HCT116 (cell line): Measurements from ENCODE around the gene INPP5D. TPM values are rescaled to one million over a fixed set of nuclear protein-coding genes. Genes with fewer than 3 reads are reported as not detected.

ENCODE experiments used
- ATAC-seq: fragments of 200-7000 bp; cut with Tn5 transposase; 2 replicates; pipeline ENCODE4 v1.9.1; 2020; ENCODE audit warnings: mild to moderate bottlenecking, moderate library complexity
- BruUV-seq: library from RNA; stranded (reverse); fragments of 400-500 nt; replicated peaks from 2 replicates; lab custom pipeline; 2021; lab: Mats Ljungman, UMichigan
- CTCF ChIA-PET: fragments of 300-600 bp; sonication (Branson Sonifier 250); formaldehyde crosslinking; loops from one replicate; lab custom pipeline; 2021; ENCODE audit warnings: antibody characterized with exemption; lab: Charles Lee
- POLR2A ChIA-PET: fragments of 300-600, 350-600 bp; sonication (Branson Sonifier 250); formaldehyde crosslinking; loops from one replicate; lab custom pipeline; 2021; ENCODE audit warnings: antibody characterized with exemption; lab: Charles Lee
- RAD21 ChIA-PET, 2 experiments: fragments of 300-600 bp; sonication (Branson Sonifier 250); formaldehyde crosslinking; loops; one replicate each; lab custom pipeline; 2023; ENCODE audit warnings: low total read pairs in 2 of 2; ENCODE audit not compliant: uncharacterized antibody in 2 of 2, unreplicated experiment in 2 of 2, low non-redundant PET in 1 of 2; lab: Charles Lee
- DNase-seq: peaks from one replicate; pipeline ENCODE4 v3.0.0-alpha.2; 2010; ENCODE audit warnings: low read depth, low spot score
- H2AFZ ChIP-seq: fragments of 200-600 bp; shearing (Covaris generic), sonication (generic); 2 replicates; pipeline ENCODE4 v1.6.1; 2017; ENCODE audit warnings: low read depth, mixed run types, mixed read lengths, antibody characterized with exemption, low read length; ENCODE audit not compliant: poor library complexity, severe bottlenecking
- H3K27ac ChIP-seq: 2 replicates; pipeline ENCODE4 v1.5.1; 2012; ENCODE audit warnings: low read depth, low read length
- H3K27me3 ChIP-seq: fragments of 200-600 bp; sonication (generic); 2 replicates; pipeline ENCODE4 v1.6.1; 2016; ENCODE audit warnings: mixed run types, low read length, mixed read lengths; ENCODE audit not compliant: insufficient read depth
- H3K36me3 ChIP-seq, 2 experiments: fragments of 200-500 bp in 1 of 2; fragments of 200-600 bp in 1 of 2; sonication (Bioruptor generic) in 1 of 2; sonication (generic) in 1 of 2; 2 replicates each; pipeline versions ENCODE4 v1.5.1 to v1.6.1; 2014 to 2016; ENCODE audit warnings: low read length in 2 of 2, inconsistent platforms in 1 of 2, mixed read lengths in 1 of 2, mixed run types in 1 of 2; ENCODE audit not compliant: insufficient read depth in 2 of 2, control insufficient read depth in 1 of 2
- H3K4me1 ChIP-seq, 2 experiments: fragments of 200-600 bp in 1 of 2; sonication (generic) in 1 of 2; 2 replicates each; pipeline versions ENCODE4 v1.5.1 to v1.6.1; 2012 to 2017; ENCODE audit warnings: low read length in 2 of 2, inconsistent platforms in 1 of 2, mild to moderate bottlenecking in 1 of 2, mixed read lengths in 1 of 2, mixed run types in 1 of 2, moderate library complexity in 1 of 2; ENCODE audit not compliant: insufficient read depth in 2 of 2, control insufficient read depth in 1 of 2
- H3K4me2 ChIP-seq: fragments of 200-600 bp; sonication (generic); 2 replicates; pipeline ENCODE4 v1.6.1; 2017; ENCODE audit warnings: mixed run types, low read length, mixed read lengths
- H3K4me3 ChIP-seq, 2 experiments: fragments of 200-600 bp in 1 of 2; sonication (generic) in 1 of 2; replicated peaks in 1 of 2; 2 replicates each; pipeline ENCODE4 v1.5.1; 2011 to 2016; ENCODE audit warnings: low read length in 2 of 2, control low read depth in 1 of 2, low read depth in 1 of 2, mild to moderate bottlenecking in 1 of 2, mixed read lengths in 1 of 2, mixed run types in 1 of 2
- H3K79me2 ChIP-seq: fragments of 200-600 bp; sonication (generic); 2 replicates; pipeline ENCODE4 v1.6.1; 2017; ENCODE audit warnings: mild to moderate bottlenecking, mixed run types, low read length, moderate library complexity, mixed read lengths; ENCODE audit not compliant: insufficient read depth
- H3K9ac ChIP-seq: fragments of 200-600 bp; sonication (generic); 2 replicates; pipeline ENCODE4 v1.6.1; 2016; ENCODE audit warnings: low read length, mixed read lengths
- H3K9me2 ChIP-seq: fragments of 200-600 bp; sonication (generic), shearing (Covaris generic); 2 replicates; pipeline ENCODE4 v1.6.1; 2017; ENCODE audit warnings: mixed run types, mild to moderate bottlenecking, moderate library complexity; ENCODE audit not compliant: insufficient read depth
- H3K9me3 ChIP-seq, 2 experiments: fragments of 200-500 bp in 1 of 2; fragments of 200-600 bp in 1 of 2; sonication (Bioruptor generic) in 1 of 2; sonication (generic) in 1 of 2; 2 replicates each; pipeline ENCODE4 v1.6.1; 2014 to 2017; ENCODE audit warnings: low read length in 2 of 2, mixed read lengths in 2 of 2, inconsistent platforms in 1 of 2, low read depth in 1 of 2, mild to moderate bottlenecking in 1 of 2, mixed run types in 1 of 2, moderate library complexity in 1 of 2; ENCODE audit not compliant: control insufficient read depth in 1 of 2, insufficient read depth in 1 of 2
- H4K20me1 ChIP-seq: fragments of 200-600 bp; sonication (generic), shearing (Covaris generic); 2 replicates; pipeline ENCODE4 v1.6.1; 2017; ENCODE audit warnings: mixed run types, mild to moderate bottlenecking, moderate library complexity; ENCODE audit not compliant: insufficient read depth
- CBX3 ChIP-seq: IDR thresholded peaks from 2 replicates; pipeline ENCODE4 v1.6.1; 2012; ENCODE audit warnings: low read depth
- CEBPB ChIP-seq: IDR thresholded peaks from 2 replicates; pipeline ENCODE4 v1.6.1; 2012; ENCODE audit warnings: low read depth
- EGR1 ChIP-seq: IDR thresholded peaks from 2 replicates; pipeline ENCODE4 v1.6.1; 2012; ENCODE audit warnings: low read depth
- ELF1 ChIP-seq: IDR thresholded peaks from 2 replicates; pipeline ENCODE4 v1.6.1; 2012; ENCODE audit warnings: low read depth, borderline replicate concordance
- EZH2 ChIP-seq: fragments of 200-600 bp; sonication (generic); IDR thresholded peaks from 2 replicates; pipeline ENCODE4 v1.6.1; 2017; ENCODE audit warnings: antibody characterized with exemption, mixed run types
- EZH2phosphoT487 ChIP-seq: fragments of 200-600 bp; IDR thresholded peaks from 2 replicates; pipeline ENCODE4 v1.6.1; 2018; ENCODE audit warnings: antibody characterized with exemption, borderline replicate concordance
- REST ChIP-seq: IDR thresholded peaks from 2 replicates; pipeline ENCODE4 v1.6.1; 2012; ENCODE audit warnings: low read depth
- SIN3A ChIP-seq: IDR thresholded peaks from 2 replicates; pipeline ENCODE4 v1.6.1; 2012; ENCODE audit warnings: low read depth
- SP1 ChIP-seq: IDR thresholded peaks from 2 replicates; pipeline ENCODE4 v1.6.1; 2012; ENCODE audit warnings: low read depth
- SRF ChIP-seq: IDR thresholded peaks from 2 replicates; pipeline ENCODE4 v1.6.1; 2012; ENCODE audit warnings: low read depth
- ZBTB33 ChIP-seq: IDR thresholded peaks from 2 replicates; pipeline ENCODE4 v1.6.1; 2011; ENCODE audit warnings: mild to moderate bottlenecking, low read length, moderate library complexity; ENCODE audit not compliant: insufficient replicate concordance; ENCODE audit errors: extremely low read depth
- ZFX ChIP-seq: fragments of 450-650 bp; IDR thresholded peaks from 2 replicates; pipeline ENCODE4 v1.6.1; 2017
- ZNF274 ChIP-seq: fragments of 200-500 bp; sonication (Bioruptor generic); IDR thresholded peaks from 2 replicates; pipeline ENCODE4 v1.6.1; 2014; ENCODE audit warnings: mild to moderate bottlenecking, low read depth, low read length, inconsistent platforms
- intact Hi-C: fragments of 100-400 bp; cut with micrococcal nuclease; formaldehyde crosslinking; loops from 2 replicates; pipeline ENCODE4 v1.10.0; 2022
- total RNA-seq: library from RNA; stranded (reverse); gene quantifications from one replicate; pipeline ENCODE4 v1.2.1, GENCODE V29; 2021; ENCODE audit not compliant: unreplicated experiment
- TF ChIP-seq, protein P1 (sequence below): IDR thresholded peaks from 2 replicates; pipeline ENCODE4 v1.6.1; 2012

Gene INPP5D
- total RNA-seq, 1 experiment from 2014 or later, result 1.8 TPM

GRCh38 chr2:233039212-233039845, 20.8 kb upstream of the INPP5D start:
- Histone ChIP-seq H4K20me1 (no peaks in the 10 kb centered on the region), H3K27me3 (no peaks in the 10 kb centered on the region), H3K4me1 (no peaks in the 10 kb centered on the region), H3K4me2 (no peak overlapping the region), H3K4me3 (no peak overlapping the region), H3K36me3 (no peaks in the 10 kb centered on the region), H3K79me2 (no peaks in the 10 kb centered on the region), H3K9me3 (peaks cover 0 to 4% of the 10 kb centered on the region in 2 experiments; a peak in 1 of 4 replicates), H3K9me2 (no peaks in the 10 kb centered on the region), H3K27ac (no peak overlapping the region), H3K9ac (no peak overlapping the region), H2AFZ (no peak overlapping the region)
- TF ChIP-seq ELF1 (no peak), SRF (no peak), ZFX (no peak), ZNF274 (no peak), EZH2phosphoT487 (no peak), SIN3A (no peak), CEBPB (no peak), REST (no peak), CBX3 (no peak), EZH2 (no peak), SP1 (no peak), EGR1 (no peak), ZBTB33 (no peak)
- TF ChIP-seq, protein P1, sequence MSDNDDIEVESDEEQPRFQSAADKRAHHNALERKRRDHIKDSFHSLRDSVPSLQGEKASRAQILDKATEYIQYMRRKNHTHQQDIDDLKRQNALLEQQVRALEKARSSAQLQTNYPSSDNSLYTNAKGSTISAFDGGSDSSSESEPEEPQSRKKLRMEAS, result no peak
- no peak for DNase-seq
- CTCF ChIA-PET, result interaction anchor here (1.2 kb wide), 1 partner anchor 10 kb away, joined by 4 read pairs; no protein-coding TSS in a partner anchor
- RAD21 ChIA-PET, result interaction anchor here in 1 of 2 experiments (0.8 kb wide), 1 partner anchor 143 kb away, joined by 4 read pairs; no protein-coding TSS in a partner anchor
- POLR2A ChIA-PET, result no interaction called here
- ATAC-seq, result no peak
- intact Hi-C loops, result no loop called here
- no TSS peak for BruUV-seq
